NCI-H460 (cell line): ENCODE results near the gene BCS1L. TPM values are rescaled to one million over a fixed set of nuclear protein-coding genes. Genes with fewer than 3 reads are reported as not detected.

Source experiments
- total RNA-seq: library from RNA; depleted of rRNA; stranded (reverse); fragments of >200 nt; shearing (Covaris generic); gene quantifications from 2 replicates; pipeline ENCODE4 v1.2.3, GENCODE V29; 2014; rRNA removed

The BCS1L gene
- total RNA-seq, 1 experiment from 2014 or later: 40.2 TPM

Other genes with a start within 250 kb of the BCS1L start
- 0.02 TPM in 1 of 2 replicates, not detected in the other for gene VIL1, start 240.6 kb upstream of the BCS1L start, total RNA-seq
- gene USP37, start 91.3 kb upstream of the BCS1L start, total RNA-seq: 11.2 and 14.6 TPM in 2 replicates
- 78.5 and 85.3 TPM in 2 replicates for gene CNOT9, start 90.8 kb upstream of the BCS1L start, total RNA-seq
- gene PLCD4, start 51.8 kb upstream of the BCS1L start, total RNA-seq: 2.8 and 7.6 TPM in 2 replicates
- gene ZNF142, start 60 bp upstream of the BCS1L start, total RNA-seq: 15.7 and 17.5 TPM in 2 replicates
- 33.5 and 34.9 TPM in 2 replicates for gene RNF25, start 12.3 kb downstream of the BCS1L start, total RNA-seq
- 14.9 and 26.8 TPM in 2 replicates for gene STK36, start 12.4 kb downstream of the BCS1L start, total RNA-seq
- 14.8 and 20.7 TPM in 2 replicates for gene TTLL4, start 51.2 kb downstream of the BCS1L start, total RNA-seq
- 0.40 TPM in 1 of 2 replicates, not detected in the other for gene CYP27A1, start 122.5 kb downstream of the BCS1L start, total RNA-seq
- gene PRKAG3, start 172.1 kb downstream of the BCS1L start, total RNA-seq: not detected in 2 replicates
- not detected in 2 replicates for gene WNT6, start 200.1 kb downstream of the BCS1L start, total RNA-seq
- not detected in 2 replicates for gene WNT10A, start 221.2 kb downstream of the BCS1L start, total RNA-seq